GM12874 (cell line): Measurements from ENCODE around the gene DOCK1.

Source experiments
- CTCF ChIP-seq: IDR thresholded peaks from 2 replicates; pipeline ENCODE4 v1.5.1; 2011; ENCODE audit warnings: low read depth, mild to moderate bottlenecking, control low read depth, low read length, moderate library complexity; ENCODE audit not compliant: insufficient read depth

Gene DOCK1

GRCh38 chr10:126913316-126913715, 8.1 kb downstream of the DOCK1 start:
- TF ChIP-seq CTCF, result no peak

GRCh38 chr10:126914561-126914960, 9.3 kb downstream of the DOCK1 start:
- no peak for TF ChIP-seq CTCF

GRCh38 chr10:126917375-126917774, 12.1 kb downstream of the DOCK1 start:
- TF ChIP-seq CTCF, result no peak

- no peak for TF ChIP-seq CTCF
Observed at GRCh38 chr10:126917975-126918908, 13.0 kb downstream of the DOCK1 start.

- TF ChIP-seq CTCF, result no peak
Observed at GRCh38 chr10:126919426-126919825, 14.2 kb downstream of the DOCK1 start.

GRCh38 chr10:126921162-126921561, 15.9 kb downstream of the DOCK1 start:
- TF ChIP-seq CTCF, result no peak

- no peak for TF ChIP-seq CTCF
Observed at GRCh38 chr10:126921974-126922525, 16.8 kb downstream of the DOCK1 start.
